ENCODE measurements around the gene PEBP1. TPM values are rescaled to one million over a fixed set of nuclear protein-coding genes. Genes with fewer than 3 reads are reported as not detected.

PEBP1 gene
- total RNA-seq = 216 and 221 TPM in 2 replicates
- long read RNA-seq, transcript PEBP1-201 (4 exons, 1,697 nt) = major isoform, 1,176 of 1,194 reads
- long read RNA-seq, partial matches to known transcripts = 9 of 1,194 reads
- long read RNA-seq, other reads (novel, unspliced or antisense) = 9 of 1,194 reads

- Mint-ChIP-seq H3K4me3 (ENCODE audit: unreplicated experiment) (peak within 1 kb of the TSS; percentile 97), H3K36me3 (ENCODE audit: unreplicated experiment) (peaks cover 17% of the 10 kb centered on the region), H3K27me3 (ENCODE audit: unreplicated experiment) (no peaks in the 10 kb centered on the region), H3K9me3 (ENCODE audit: unreplicated experiment) (no peaks in the 10 kb centered on the region), H3K27ac (ENCODE audit: unreplicated experiment) (peak within 1 kb of the TSS; percentile 87), H3K4me1 (ENCODE audit: unreplicated experiment) (peaks cover 50% of the 10 kb centered on the region)
- TF ChIP-seq, protein P1, sequence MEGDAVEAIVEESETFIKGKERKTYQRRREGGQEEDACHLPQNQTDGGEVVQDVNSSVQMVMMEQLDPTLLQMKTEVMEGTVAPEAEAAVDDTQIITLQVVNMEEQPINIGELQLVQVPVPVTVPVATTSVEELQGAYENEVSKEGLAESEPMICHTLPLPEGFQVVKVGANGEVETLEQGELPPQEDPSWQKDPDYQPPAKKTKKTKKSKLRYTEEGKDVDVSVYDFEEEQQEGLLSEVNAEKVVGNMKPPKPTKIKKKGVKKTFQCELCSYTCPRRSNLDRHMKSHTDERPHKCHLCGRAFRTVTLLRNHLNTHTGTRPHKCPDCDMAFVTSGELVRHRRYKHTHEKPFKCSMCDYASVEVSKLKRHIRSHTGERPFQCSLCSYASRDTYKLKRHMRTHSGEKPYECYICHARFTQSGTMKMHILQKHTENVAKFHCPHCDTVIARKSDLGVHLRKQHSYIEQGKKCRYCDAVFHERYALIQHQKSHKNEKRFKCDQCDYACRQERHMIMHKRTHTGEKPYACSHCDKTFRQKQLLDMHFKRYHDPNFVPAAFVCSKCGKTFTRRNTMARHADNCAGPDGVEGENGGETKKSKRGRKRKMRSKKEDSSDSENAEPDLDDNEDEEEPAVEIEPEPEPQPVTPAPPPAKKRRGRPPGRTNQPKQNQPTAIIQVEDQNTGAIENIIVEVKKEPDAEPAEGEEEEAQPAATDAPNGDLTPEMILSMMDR (IDR thresholded peaks at IDR 0.05) = no peak
- DNase-seq (ENCODE audit: extremely low spot score, unreplicated experiment) = peak; percentile 98
Measured at GRCh38 chr12:118135788-118136558, at the start of gene PEBP1. PEBP1 (plus strand) TSS chr12:118136124; CDS start chr12:118136210, 86 bp downstream.

DNA sequence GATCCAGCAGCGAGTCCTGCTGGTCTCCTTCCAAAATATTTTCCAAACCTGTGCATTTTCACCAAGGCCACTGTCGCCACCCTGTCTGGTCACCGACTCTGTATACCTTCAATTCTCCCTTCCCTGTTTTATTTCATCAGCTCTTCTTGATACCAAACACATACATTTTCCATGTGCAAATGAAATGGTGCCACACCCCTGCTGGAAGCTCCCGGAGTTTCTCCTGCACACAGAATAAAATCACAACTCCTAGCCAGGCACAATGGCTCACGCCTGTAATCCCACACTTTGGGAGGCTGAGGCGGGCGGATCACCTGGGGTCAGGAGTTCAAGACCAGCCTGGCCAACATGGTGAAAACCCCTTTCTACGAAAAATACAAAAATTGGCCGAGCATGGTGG, 46.1 kb upstream of the PEBP1 start:
- TF ChIP-seq, protein P1 (IDR thresholded peaks at IDR 0.05) = no peak
- no peak overlapping the region for H3K4me3 Mint-ChIP-seq (ENCODE audit: unreplicated experiment)
- H3K36me3 Mint-ChIP-seq (ENCODE audit: unreplicated experiment) = peaks cover 7% of the 10 kb centered on the region
- H3K27ac Mint-ChIP-seq (ENCODE audit: unreplicated experiment) = no peak overlapping the region
- no peaks in the 10 kb centered on the region for H3K4me1 Mint-ChIP-seq (ENCODE audit: unreplicated experiment)
- no peak for DNase-seq (ENCODE audit: extremely low spot score, unreplicated experiment)
- no peaks in the 10 kb centered on the region for H3K27me3 Mint-ChIP-seq (ENCODE audit: unreplicated experiment)
- H3K9me3 Mint-ChIP-seq (ENCODE audit: unreplicated experiment) = no peaks in the 10 kb centered on the region

GRCh38 chr12:118094039-118094438, 41.9 kb upstream of the PEBP1 start:
- H3K9me3 Mint-ChIP-seq (ENCODE audit: unreplicated experiment) = no peaks in the 10 kb centered on the region
- TF ChIP-seq, protein P1 (IDR thresholded peaks at IDR 0.05) = no peak

DNA sequence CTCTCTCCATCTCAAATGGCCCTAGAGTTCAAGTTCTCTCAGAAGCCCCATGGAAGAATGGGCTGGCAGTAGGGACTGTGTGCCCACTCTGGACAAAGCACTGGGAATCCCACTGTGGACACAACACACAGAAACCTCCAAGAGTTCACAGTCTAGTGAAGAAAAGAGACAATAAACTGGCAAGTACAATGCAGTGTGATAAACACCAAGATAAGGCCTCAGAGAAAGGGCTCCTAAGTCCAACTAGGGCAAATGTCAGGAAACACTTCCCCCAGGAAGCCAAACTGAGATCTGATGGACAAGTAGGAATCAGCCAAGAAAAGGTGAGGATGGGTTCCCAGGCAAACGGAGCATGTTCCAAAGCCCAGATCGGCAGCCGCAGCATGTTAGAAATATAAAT, 37.5 kb upstream of the PEBP1 start:
- Mint-ChIP-seq H3K4me1 (ENCODE audit: unreplicated experiment) (peaks cover 10% of the 10 kb centered on the region), H3K9me3 (ENCODE audit: unreplicated experiment) (no peaks in the 10 kb centered on the region), H3K4me3 (ENCODE audit: unreplicated experiment) (no peak overlapping the region), H3K27ac (ENCODE audit: unreplicated experiment) (no peak overlapping the region), H3K36me3 (ENCODE audit: unreplicated experiment) (peaks cover 3% of the 10 kb centered on the region), H3K27me3 (ENCODE audit: unreplicated experiment) (no peaks in the 10 kb centered on the region)
- DNase-seq (ENCODE audit: extremely low spot score, unreplicated experiment) = no peak
- TF ChIP-seq, protein P1 (IDR thresholded peaks at IDR 0.05) = no peak

More at GRCh38 chr12:118094039-118094438, 41.9 kb upstream of the PEBP1 start:
- Mint-ChIP-seq H3K27ac (ENCODE audit: unreplicated experiment) (no peak overlapping the region), H3K27me3 (ENCODE audit: unreplicated experiment) (no peaks in the 10 kb centered on the region), H3K4me3 (ENCODE audit: unreplicated experiment) (no peak overlapping the region), H3K36me3 (ENCODE audit: unreplicated experiment) (peaks cover 11% of the 10 kb centered on the region), H3K4me1 (ENCODE audit: unreplicated experiment) (peaks cover 2% of the 10 kb centered on the region)
- DNase-seq (ENCODE audit: extremely low spot score, unreplicated experiment) = no peak

DNA sequence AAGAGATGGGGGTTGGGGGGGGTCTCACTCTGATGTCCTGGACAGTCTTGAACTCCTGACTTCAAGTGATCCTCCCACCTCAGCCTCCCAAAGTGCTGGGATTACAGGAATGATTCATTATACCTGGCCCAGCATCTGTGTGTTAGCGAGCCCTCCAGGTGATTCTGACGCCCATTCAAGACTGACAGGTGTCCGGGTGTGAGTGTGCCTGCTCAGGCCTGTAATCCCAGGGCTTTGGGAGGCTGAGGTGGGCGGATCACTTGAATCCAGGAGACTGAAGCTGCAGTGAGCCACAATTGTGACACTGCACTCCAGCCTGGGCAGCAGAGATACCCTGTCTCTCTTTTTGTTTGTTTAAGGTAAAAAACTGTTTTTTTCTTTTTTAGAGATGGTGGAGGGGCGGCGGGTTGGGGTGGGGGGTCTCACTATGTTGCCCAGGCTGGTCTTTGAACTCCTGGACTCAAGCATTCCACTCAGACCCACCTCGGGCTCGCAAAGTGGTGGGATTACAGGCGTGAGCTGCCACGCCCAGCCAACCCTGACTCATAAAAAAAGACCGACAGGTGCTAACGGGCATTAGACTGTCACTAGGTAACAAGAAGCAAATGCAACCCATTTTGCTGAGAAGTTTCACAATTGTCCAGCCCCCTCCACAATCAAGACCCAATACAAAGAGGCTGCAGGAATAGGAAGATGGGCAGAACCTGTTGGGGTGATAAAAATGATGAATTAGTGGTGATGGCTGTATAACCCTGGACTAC, 36.8 kb upstream of the PEBP1 start:
- no peaks in the 10 kb centered on the region for H3K9me3 Mint-ChIP-seq (ENCODE audit: unreplicated experiment)
- no peak overlapping the region for H3K27ac Mint-ChIP-seq (ENCODE audit: unreplicated experiment)
- TF ChIP-seq, protein P1 (IDR thresholded peaks at IDR 0.05) = no peak
- H3K36me3 Mint-ChIP-seq (ENCODE audit: unreplicated experiment) = peaks cover 3% of the 10 kb centered on the region
- no peak overlapping the region for H3K4me3 Mint-ChIP-seq (ENCODE audit: unreplicated experiment)
- H3K27me3 Mint-ChIP-seq (ENCODE audit: unreplicated experiment) = no peaks in the 10 kb centered on the region
- DNase-seq (ENCODE audit: extremely low spot score, unreplicated experiment) = no peak
- peaks cover 10% of the 10 kb centered on the region for H3K4me1 Mint-ChIP-seq (ENCODE audit: unreplicated experiment)
